Osteoblast (primary cell): ENCODE results near the gene RDH12. TPM values are rescaled to one million over a fixed set of nuclear protein-coding genes. Genes with fewer than 3 reads are reported as not detected.

Experiments
- DNase-seq: peaks from one replicate; pipeline ENCODE4 v3.0.0; 2011; ENCODE audit warnings: low spot score, mixed read lengths; ENCODE audit not compliant: insufficient read length; ENCODE audit errors: missing footprints
- H2AFZ ChIP-seq: 2 replicates; pipeline ENCODE4 v1.6.0; 2011; ENCODE audit warnings: mild to moderate bottlenecking, low read length
- H3K27ac ChIP-seq: 2 replicates; pipeline ENCODE4 v1.5.1; 2011; ENCODE audit warnings: mild to moderate bottlenecking, low read depth, low read length, moderate library complexity
- H3K27me3 ChIP-seq: 2 replicates; pipeline ENCODE4 v1.6.0; 2012; ENCODE audit warnings: mild to moderate bottlenecking, control low read depth, inconsistent platforms, low read length, moderate library complexity; ENCODE audit not compliant: insufficient read depth
- H3K36me3 ChIP-seq: 2 replicates; pipeline ENCODE4 v1.5.1; 2011; ENCODE audit warnings: mild to moderate bottlenecking, low read length, control low read depth, moderate library complexity; ENCODE audit not compliant: insufficient read depth
- H3K4me1 ChIP-seq: 2 replicates; pipeline ENCODE4 v1.5.1; 2011; ENCODE audit warnings: mild to moderate bottlenecking, low read length, control low read depth, moderate library complexity; ENCODE audit not compliant: insufficient read depth
- H3K4me2 ChIP-seq: 2 replicates; pipeline ENCODE4 v1.6.0; 2011; ENCODE audit warnings: mild to moderate bottlenecking, low read length; ENCODE audit not compliant: insufficient read depth
- H3K4me3 ChIP-seq: fragments of 200-600 bp; sonication (generic); 3 replicates; pipeline ENCODE4 v1.5.1; 2012; ENCODE audit warnings: mild to moderate bottlenecking, low read length, inconsistent platforms; ENCODE audit not compliant: insufficient read depth
- H3K79me2 ChIP-seq: 2 replicates; pipeline ENCODE4 v1.6.0; 2012; ENCODE audit warnings: mild to moderate bottlenecking, low read length, control low read depth, inconsistent platforms; ENCODE audit not compliant: insufficient read depth
- H3K9me3 ChIP-seq: 2 replicates; pipeline ENCODE4 v1.5.1; 2011; ENCODE audit warnings: low read depth, low read length, control low read depth
- H4K20me1 ChIP-seq: 2 replicates; pipeline ENCODE4 v1.6.0; 2012; ENCODE audit warnings: mild to moderate bottlenecking, low read length, control low read depth; ENCODE audit not compliant: insufficient read depth
- total RNA-seq: library from RNA; depleted of rRNA; stranded (reverse); fragments of >200 nt; gene quantifications from 2 replicates; pipeline ENCODE4 v1.2.3, GENCODE V29; 2012
- TF ChIP-seq, protein P1 (sequence below): IDR thresholded peaks from 2 replicates; pipeline ENCODE4 v1.5.1; 2011; ENCODE audit warnings: mild to moderate bottlenecking, low read depth, low read length, moderate library complexity; ENCODE audit errors: extremely low read depth

RDH12 gene
- total RNA-seq, 1 donor: not detected

DNA sequence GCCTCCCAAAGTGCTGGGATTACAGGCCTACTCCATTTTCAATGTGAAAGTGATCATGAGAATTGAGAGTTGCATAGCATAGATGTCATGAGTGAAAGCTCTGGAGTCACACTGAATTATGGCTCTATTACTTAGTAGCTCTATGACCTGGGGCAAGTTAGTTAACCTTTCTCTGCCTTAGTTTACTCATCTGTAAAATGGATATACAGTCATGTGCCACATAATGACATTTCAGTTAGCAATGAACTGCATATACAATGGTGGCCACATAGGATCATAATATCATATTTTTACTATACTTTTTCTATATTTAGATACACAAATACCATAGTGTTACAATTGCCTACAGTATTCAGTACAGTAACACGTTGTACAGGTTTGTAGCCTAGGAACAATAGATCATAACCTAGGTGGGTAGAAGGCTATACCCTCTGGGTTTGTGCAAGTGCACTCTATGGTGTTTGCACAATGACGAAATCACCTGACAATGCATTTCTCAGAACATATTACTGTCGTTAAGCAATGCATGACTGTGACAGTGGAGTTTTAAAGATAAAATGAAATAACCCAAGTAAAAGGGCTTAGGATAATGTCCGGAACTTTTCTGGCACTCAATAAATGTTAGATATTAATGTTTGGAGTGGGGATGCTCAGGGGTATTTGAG lies 61.6 kb downstream of the RDH12 start:
- H2AFZ ChIP-seq: no peak overlapping the region
- H3K27me3 ChIP-seq: no peaks in the 10 kb centered on the region
- no peaks in the 10 kb centered on the region for H3K9me3 ChIP-seq
- TF ChIP-seq, protein P1, sequence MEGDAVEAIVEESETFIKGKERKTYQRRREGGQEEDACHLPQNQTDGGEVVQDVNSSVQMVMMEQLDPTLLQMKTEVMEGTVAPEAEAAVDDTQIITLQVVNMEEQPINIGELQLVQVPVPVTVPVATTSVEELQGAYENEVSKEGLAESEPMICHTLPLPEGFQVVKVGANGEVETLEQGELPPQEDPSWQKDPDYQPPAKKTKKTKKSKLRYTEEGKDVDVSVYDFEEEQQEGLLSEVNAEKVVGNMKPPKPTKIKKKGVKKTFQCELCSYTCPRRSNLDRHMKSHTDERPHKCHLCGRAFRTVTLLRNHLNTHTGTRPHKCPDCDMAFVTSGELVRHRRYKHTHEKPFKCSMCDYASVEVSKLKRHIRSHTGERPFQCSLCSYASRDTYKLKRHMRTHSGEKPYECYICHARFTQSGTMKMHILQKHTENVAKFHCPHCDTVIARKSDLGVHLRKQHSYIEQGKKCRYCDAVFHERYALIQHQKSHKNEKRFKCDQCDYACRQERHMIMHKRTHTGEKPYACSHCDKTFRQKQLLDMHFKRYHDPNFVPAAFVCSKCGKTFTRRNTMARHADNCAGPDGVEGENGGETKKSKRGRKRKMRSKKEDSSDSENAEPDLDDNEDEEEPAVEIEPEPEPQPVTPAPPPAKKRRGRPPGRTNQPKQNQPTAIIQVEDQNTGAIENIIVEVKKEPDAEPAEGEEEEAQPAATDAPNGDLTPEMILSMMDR: no peak
- H3K27ac ChIP-seq: no peak overlapping the region
- no peak for DNase-seq
- no peaks in the 10 kb centered on the region for H3K4me1 ChIP-seq
- peaks cover 55% of the 10 kb centered on the region for H3K36me3 ChIP-seq
- no peaks in the 10 kb centered on the region for H4K20me1 ChIP-seq
- H3K79me2 ChIP-seq: no peaks in the 10 kb centered on the region
- no peak overlapping the region for H3K4me3 ChIP-seq
- no peak overlapping the region for H3K4me2 ChIP-seq

DNA sequence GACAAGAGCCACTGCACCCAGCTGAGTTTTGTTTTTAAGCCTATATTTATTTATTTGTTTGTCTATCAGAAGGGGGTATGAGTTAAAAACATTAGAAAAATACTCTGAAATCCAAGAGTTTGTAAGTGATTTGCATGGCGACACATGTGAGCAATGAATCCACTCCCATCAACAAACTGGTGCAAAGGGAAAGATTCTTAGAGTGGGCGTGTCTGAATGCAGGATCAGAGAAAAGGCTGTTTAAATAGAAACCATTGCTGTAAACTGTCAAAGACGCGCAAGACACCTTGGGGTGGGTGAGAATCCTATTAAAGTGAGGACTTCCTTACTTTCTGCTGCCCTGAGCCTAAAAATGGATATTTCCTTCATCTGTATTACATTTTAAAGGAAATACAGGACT lies 62.8 kb downstream of the RDH12 start:
- no peak overlapping the region for H3K4me3 ChIP-seq
- no peaks in the 10 kb centered on the region for H3K79me2 ChIP-seq
- no peak overlapping the region for H3K4me2 ChIP-seq
- no peak overlapping the region for H3K27ac ChIP-seq
- H3K4me1 ChIP-seq: no peaks in the 10 kb centered on the region
- H2AFZ ChIP-seq: no peak overlapping the region
- TF ChIP-seq, protein P1: no peak
- H4K20me1 ChIP-seq: no peaks in the 10 kb centered on the region
- no peaks in the 10 kb centered on the region for H3K9me3 ChIP-seq
- H3K36me3 ChIP-seq: peaks cover 66% of the 10 kb centered on the region
- H3K27me3 ChIP-seq: no peaks in the 10 kb centered on the region
- DNase-seq: no peak

DNA sequence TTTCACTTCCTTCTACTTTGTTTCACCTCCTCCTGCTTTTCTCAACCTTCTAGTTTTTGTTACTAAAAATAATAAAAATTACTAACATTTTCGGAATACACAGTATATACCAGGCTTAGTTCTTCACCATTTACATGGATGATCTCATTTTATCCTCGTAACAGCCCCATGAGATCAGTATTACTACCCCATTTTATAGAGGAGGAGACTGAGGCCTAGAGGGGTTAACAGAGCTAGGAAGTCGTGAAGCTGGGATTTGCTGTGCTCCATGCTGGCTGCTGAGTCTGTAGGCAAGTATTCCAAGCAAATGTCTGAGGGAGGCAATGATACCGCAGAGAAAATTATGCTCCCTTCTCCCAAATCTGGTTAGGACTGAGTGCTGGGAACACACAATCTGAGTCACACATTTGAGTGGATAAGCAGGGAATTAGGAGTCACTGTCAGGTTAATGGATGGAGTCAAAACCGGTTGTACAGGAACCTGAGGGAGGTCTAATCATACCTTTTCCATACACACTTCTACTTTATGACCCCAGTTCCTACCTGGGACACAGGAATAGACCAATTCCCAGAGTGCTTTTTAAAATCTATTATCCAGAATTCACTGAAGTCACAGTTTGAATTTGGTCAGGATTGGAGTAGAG lies 63.6 kb downstream of the RDH12 start:
- Histone ChIP-seq H3K27ac (no peak overlapping the region), H3K27me3 (no peaks in the 10 kb centered on the region), H4K20me1 (no peaks in the 10 kb centered on the region), H3K79me2 (no peaks in the 10 kb centered on the region), H3K4me2 (no peak overlapping the region), H3K4me3 (no peak overlapping the region), H3K36me3 (peaks cover 70% of the 10 kb centered on the region), H3K9me3 (no peaks in the 10 kb centered on the region), H2AFZ (no peak overlapping the region), H3K4me1 (no peaks in the 10 kb centered on the region)
- TF ChIP-seq, protein P1: no peak
- no peak for DNase-seq

DNA sequence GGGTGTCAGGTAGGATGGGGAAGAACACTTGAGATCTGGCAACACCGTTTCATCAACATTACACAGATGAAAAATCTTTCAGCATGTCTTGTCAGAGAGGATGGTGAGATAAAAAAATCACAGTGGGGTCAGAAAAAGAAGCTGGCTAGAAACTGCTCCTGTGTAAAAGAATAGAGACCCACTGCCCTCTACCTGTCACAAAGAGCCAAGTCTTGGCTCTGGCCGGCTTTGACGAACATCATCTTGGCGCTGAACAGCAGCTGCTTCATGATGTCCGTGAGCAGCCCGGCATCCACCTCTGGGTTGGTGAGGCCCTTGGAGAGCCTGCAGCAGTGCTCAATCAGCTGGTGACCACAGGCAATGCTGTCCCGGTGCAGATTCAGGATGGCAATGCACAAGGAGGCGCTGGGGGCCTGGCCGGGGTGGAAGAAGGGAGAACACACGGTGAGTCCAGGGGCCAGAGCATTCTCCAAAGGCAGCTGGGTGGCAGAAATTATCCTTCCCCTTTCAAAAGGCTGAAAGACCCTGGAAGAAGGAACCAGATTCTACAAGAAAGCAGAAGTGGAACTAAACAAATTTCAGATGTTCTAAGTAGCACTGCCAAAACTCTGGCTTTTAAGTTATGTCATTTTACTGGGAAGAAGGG lies 64.5 kb downstream of the RDH12 start:
- Histone ChIP-seq H3K79me2 (no peaks in the 10 kb centered on the region), H3K27ac (no peak overlapping the region), H3K4me1 (no peaks in the 10 kb centered on the region), H3K9me3 (no peaks in the 10 kb centered on the region), H2AFZ (no peak overlapping the region), H3K4me3 (no peak overlapping the region), H3K36me3 (peaks cover 75% of the 10 kb centered on the region), H4K20me1 (no peaks in the 10 kb centered on the region), H3K4me2 (no peak overlapping the region), H3K27me3 (no peaks in the 10 kb centered on the region)
- TF ChIP-seq, protein P1: no peak
- DNase-seq: no peak
